ENCODE data around the gene IRF4.

Gene IRF4

DNA sequence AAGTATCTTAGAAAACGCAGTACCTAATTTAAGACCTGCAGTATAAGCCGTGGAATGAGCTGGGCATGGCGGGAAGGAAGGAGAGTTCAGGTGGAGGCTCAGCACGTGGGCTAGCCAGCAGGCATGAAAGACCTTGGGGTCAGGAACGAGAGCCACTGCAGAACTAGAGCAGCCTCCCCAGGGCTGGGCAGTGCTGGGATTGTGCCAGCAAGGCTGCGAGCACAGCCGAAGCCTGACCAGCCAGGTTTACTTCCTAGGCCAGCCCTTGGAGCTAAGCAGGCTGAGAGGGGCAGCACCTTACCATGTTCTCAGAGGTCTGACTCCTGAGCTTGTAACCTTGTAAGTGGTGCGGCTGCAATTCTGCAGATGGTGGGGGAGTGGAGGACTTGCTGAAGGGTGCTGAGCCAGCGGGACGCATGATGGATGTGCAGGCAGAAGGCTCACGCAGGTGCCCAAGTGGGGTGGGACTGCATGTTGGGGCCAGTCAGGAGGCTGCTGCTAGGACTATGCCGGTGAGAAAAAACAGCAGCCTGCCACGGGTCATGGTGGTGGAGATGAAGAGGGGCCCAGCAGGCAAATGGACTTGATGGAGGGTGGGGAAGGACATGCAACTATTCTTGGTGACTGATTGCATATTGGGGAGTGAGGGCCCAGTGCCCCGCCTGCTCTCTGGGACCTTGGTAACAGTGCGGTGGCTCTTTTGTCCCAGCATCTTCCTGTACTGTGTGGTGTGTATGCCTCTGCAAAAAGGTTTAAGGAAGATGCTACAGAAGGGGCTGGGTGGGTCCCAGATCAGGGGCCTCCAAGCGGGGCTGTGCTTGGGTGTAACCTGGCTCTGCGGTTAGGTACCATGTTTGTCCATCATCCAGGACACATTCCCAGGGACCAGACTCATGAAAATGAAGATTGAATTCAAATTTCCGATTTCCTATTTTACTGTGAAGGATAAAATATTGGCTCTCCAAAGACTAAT, 37.6 kb upstream of the IRF4 start:
- no peak for DNase-seq (ENCODE audit: low spot score)

DNA sequence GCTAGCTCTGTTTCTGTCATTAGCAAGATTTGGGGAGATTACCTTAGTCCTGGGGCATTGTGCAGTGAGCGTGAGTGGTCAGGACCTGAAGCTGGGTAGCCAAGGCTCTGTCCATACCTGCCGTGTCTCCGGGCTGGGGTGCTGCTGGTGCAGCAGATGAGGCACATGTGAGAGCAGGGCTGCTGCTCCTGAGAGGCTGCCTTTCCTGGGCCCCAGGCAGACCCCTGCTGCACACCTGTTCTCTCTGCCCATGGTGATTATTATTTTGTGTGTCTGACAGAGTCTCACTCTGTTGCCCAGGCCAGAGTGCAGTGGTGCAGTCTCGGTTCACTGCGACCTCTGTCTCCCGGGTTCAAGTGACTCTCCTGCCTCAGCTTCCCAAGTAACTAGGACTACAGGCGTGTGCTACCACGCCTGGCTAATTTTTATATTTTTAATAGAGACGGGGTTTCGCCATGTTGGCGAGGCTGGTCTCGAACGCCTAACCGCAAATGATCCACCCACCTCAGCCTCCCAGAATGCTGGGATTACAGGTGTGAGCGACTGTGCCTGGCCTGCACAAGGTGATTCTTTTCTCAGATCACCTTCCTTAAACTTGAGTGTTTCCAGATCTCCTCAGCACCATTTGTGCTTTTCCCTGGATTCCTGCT, 36.8 kb upstream of the IRF4 start:
- DNase-seq (ENCODE audit: low spot score): no peak

DNA sequence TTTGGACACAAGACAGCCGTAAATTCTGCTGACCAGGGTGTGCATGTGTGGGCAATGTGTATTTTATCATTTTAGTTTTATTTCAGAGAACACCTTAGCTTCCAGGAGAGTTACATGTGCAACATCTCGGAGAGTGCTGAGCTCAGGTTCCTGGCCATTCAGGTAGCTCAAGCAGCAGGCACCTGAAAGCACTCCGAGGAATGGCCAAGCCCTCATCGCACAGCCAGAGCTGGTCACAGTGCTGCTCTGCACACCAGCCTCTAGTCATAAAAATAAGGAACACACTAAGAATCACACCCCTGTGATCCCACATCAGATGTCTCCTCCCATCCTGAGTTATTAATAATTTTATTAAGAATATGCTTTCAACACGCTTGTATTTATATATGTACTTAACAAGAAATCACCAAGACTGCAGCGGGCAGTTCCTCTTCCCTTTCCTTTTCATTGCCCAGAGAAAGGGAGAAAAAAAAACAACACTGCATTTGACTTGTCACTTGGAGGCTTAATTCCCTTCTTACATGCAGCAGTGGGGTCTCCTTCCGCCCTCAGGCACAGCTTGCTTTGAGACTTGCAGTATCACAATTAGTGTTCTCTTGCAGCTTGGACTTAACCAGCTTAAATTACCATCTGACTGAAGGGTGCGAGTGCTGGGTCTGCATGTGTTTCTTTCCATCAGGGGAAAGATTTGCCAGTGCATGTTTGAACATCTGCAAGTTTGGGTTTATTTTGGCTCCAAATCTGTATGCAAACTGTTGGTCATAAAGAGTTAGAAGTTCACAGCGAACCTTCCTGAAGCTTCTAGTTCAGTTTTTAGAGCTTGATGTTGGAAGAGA, 36.0 kb upstream of the IRF4 start:
- no peak for DNase-seq (ENCODE audit: low spot score)

DNA sequence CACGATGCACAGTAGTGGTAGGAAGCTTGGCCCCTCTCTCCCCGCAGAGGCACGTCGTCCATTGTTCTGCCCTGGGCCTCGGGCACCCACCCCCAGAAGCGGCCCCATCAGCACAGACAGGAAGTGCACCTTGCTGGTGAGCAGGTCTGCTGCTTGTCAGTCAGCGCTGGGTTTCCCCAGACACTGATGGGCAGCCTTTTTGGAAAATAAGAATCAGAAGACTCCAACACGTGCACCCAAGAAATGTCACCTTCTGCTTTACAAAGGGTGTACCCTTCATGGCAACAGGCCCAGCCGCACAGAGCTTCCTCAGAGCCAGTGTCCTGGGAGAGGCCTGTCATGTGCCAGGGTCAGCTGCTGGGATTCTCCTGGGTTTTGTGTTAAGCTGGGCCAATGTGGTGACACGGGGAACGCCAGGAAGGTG, 34.7 kb upstream of the IRF4 start:
- no peak for DNase-seq (ENCODE audit: low spot score)

DNA sequence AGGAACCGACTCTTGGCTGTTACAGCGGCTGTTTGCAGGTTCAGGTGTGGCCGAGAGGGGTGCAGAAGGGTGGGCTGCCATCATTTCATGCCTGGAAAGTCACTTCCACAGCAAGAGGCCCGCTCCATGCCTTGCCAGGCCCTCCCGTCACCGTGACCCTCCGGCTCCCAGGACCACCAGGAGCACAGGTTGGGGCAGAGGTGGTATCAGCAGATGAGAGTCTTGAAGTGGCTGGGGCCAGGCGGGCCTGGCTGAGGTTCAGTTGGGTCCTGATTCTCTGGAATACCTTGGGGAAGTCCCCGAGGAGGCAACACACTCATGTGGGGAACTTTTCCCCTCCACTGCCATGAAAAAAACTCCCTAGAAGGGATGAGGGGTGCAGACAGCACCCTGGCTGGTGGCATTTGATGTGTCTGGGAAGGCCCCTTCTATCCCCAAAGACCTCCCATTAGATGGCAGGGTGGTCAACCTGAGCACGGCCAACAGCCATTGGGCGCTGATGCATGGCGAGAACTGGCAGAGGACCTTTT, 34.2 kb upstream of the IRF4 start:
- DNase-seq (ENCODE audit: low spot score): no peak

DNA sequence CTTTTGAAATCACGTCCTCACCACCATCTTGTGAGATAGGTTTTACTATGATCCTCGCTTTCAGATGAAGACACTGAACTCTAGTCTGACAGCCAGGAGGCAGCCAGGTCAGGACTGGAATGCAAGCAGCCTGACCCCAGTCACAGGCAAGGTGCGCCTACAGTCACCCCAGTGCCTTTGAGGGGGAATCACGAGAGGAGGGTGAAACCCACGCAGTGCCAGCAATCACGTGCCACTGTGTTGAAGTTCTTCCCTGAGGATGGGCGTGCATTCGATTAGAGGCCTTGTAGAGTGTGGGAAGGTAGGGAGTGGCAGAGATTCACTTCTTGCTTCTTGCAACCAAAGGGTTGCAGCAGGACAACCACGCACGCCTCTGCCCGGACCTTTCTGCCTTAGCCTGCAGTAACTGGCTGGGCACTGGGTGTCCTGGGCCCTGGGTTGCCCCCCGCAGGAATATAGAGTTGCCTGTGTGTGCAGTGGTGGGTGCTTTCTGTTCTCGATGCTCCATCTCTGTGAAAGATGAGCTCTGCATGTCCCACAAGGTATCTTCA, 33.7 kb upstream of the IRF4 start:
- no peak for DNase-seq (ENCODE audit: low spot score)

DNA sequence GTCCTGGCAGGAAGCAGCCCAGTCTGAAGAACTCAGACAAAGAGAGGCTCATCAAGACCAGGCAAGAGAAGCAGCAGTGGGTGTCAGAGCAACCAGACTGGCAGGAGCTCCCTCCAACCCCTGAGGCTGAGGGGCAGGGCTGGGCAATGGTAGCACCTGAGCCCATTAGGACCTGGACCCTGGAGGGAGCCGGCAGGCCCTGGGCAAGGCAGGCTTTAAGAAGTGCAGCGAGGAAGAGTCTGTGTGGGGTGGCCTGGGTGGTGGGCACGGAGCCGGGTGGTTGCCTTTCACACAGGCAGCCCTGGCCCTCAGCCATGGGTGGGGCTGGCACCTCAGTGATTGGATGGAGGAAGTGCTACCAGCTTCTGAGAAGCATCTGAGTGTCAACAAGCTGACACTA, 33.1 kb upstream of the IRF4 start:
- DNase-seq (ENCODE audit: low spot score): no peak

DNA sequence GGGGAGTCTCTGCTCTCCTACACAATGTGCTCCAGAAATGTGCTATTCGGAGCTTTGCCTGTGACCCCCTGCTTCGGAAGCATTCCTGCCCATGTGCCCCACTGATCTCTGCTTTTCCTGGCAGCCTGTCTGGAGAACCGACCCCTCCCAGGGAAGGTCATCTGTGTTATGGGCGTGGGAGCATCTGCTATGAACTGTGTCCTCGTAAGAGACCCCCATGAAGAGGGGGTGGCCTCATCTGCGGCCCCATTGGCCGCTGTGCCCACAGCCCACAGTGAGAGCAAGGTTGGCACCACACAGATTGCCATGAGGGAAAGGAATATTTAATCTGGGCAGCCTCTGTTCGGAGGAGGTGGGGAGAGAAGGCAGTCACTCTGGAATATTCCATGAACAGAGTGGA, 32.7 kb upstream of the IRF4 start:
- DNase-seq (ENCODE audit: low spot score): no peak

DNA sequence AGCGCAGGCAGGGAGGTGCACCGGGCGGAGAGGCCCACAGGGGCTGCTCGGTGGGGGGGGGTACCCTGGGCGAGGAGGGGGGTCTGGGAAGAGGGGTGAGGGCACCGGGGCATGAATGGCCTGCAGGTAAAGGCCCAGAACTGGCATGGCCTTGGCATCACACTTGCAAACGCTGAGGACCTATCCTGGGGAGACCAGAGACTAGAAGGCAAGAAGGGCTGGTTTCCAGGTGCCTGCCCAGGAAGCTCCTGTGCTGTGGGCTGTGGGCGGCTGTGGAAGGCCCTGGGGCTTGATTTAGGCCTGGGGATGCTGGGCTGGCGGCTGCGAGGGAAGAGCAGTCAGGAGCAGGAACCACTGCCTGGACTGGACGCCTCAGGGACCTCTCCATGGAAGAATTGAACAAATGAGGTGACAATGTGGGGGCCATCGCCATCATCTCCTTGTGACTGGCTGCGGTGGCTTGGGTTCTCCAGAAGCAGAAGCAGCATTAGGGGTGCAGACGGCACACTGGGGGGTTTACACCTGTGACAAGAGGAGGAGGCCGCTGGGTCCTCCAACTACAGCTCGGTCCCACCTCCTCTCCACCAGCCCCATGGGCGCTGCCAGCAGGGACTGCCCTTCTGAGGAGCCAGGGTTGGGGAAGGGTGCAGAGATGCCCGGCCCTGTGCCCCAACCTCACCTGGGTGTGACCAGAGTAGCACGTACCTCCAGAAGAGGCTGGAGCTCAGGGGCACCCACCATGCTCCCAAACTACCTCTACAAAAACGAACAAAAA, 32.1 kb upstream of the IRF4 start:
- DNase-seq (ENCODE audit: low spot score): no peak

DNA sequence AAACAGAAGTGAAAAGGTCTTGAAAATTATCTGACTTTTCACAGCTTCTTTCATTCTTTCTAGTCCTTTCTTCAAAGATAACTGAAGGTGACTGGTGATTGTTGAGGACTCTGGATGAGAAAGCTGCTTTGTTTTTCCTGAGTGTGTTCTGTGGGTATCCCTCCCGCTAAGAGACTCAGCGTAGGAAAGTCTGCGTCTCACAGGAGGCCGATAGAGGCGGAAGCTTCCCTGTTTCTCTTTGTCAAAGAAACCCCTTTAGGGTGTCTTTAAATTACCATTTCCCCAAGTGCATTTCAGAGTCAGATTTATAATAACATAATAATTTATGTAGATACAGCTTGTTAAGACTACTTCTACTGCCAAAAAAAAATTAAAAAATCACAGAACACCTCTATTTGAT, 31.2 kb upstream of the IRF4 start:
- no peak for DNase-seq (ENCODE audit: low spot score)

DNA sequence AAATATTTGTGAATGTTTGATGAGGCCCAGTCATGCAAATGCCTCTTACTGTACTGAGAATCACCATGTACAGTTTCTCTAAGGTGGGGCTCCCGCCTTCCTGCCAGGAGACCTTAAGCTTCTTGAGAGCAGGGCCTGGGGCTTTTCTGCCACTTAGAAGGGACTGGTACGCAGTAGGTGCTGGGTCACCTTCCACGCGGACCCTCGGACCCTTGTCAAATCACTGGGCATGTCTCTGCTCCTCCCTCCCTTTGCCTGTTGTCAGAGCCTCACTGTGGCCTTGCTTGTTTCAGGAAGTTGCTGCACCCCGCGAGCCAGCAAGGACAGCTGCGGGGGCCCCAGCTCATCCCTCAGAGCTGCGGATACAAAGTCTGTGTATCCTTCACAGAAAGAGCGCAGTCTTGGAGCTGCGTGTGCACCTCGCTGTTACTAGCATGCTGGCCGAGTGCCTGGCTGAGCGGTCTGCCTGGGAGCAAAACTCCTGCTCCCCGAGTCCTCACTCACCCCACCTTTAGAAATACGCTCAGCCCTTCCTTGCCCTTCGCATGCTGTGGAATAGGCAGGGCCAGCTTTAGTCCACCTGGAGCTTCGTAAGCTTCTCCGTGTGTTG, 30.7 kb upstream of the IRF4 start:
- no peak for DNase-seq (ENCODE audit: low spot score)

DNA sequence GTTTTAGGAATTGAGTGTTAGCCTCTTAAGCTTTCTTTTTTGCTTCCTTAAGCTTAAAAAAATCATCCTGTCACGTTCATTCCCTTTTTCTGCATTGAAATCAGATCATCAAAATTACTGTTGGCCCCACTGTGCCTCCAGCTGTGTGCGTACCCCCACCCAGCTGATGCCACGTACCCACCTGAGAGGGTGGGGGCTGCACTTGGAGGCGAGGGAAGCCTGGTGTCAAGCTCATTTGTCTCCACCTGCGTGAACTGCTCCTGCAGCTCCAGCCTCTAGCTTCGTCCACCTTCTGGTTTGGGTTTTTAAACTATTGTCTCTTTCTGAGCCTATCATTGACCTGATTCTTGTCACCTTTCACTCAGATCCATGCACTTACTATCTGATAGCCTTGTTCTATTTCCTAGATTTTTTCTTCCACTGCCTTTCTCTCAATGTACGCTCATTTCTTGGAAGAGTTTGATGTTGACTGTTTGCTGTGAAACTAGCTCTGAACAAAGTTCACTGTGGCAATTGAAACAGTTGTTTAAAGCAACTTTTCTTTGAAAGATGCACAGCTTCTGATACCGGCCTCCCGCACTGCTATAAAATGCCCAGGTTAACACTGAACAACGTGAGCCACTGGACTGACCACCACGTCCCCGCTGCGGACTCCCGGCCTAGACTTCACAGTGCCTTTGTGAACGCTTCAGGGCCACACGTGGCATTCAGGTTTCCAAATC, 30.0 kb upstream of the IRF4 start:
- DNase-seq (ENCODE audit: low spot score): no peak

DNA sequence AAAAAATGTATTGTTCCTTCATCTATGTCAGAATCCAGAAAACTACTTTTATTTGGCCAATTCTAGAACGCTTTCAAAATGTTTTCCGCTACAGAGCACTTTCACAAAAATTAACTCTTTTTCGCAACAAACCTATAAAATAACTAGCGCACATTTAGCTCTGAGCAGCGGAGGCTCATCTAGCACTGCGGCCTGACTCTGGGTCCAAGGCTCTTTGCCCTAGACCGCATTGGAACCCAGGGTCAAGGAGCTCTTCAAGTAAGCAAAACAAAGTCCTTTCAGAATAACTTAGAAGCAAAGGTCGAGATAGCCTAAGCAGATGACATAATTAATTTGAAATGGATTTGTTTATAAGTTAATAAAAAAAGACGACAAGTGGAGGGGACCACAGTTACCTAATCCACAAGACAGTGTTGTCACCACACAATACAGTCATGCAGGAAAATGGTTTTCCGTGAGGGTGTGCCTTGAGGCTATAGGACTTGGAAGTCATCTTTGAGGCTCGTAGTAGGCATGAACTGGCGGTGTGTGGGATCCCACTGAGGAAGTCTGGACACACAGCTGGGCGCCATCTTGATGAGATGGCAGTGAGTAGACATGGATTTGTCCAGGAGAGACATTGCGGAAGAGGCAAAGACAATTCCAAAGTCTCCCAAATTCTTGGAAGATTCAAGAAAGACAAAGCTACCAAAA, 29.2 kb upstream of the IRF4 start:
- DNase-seq (ENCODE audit: low spot score): no peak

DNA sequence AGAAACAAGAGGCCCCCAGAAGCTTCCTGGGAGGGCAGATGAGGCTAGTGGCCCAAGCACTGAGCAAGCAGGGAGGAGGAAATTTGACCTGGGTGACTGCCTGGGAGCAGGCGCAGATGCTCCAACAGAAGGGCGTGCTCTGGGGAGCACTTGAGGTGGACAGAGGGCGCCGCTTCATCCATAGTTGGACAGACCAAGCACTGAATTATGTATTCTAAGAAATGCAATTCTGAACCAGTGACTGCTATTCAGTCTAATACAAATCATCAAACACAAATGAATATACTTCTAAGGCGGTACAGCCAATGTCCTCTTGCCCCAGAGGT, 28.7 kb upstream of the IRF4 start:
- DNase-seq (ENCODE audit: low spot score): no peak

DNA sequence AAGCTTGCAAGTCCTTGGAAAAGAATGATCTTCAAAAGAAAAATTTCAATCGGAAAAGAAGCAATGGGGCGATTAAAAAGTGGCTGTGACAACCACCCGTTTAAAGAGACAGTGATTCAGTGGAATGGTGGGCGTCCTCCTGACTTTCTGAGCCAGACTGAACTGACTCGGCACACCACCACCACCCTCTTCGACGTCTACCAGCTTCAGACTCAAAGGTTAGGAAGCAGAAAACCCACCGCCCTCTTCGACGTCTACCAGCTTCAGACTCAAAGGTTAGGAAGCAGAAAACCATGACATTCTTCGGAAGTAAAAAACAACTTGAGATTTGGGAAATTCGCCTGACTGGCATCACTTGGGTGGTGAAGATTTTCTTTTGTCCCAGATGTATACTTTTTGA, 28.3 kb upstream of the IRF4 start:
- no peak for DNase-seq (ENCODE audit: low spot score)

DNA sequence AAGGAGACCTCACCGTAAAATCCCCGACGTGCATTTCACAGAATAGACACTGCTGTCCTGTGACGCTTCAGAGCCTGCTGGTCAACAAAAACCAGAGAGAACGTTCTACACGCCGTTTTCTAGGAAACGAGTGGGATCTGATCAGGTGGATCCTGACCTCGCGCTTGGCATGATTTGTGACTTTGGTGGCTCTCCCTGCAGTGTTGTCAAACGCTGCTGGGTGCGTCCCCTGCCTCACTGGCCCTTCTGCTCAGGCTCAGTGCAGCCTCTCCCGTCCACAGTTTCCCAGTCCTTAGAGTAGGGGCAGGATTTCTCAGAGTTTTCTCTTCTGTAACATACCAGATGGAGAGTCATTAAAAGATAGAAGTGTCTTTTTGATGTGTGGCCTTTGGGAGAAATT, 27.6 kb upstream of the IRF4 start:
- DNase-seq (ENCODE audit: low spot score): no peak

DNA sequence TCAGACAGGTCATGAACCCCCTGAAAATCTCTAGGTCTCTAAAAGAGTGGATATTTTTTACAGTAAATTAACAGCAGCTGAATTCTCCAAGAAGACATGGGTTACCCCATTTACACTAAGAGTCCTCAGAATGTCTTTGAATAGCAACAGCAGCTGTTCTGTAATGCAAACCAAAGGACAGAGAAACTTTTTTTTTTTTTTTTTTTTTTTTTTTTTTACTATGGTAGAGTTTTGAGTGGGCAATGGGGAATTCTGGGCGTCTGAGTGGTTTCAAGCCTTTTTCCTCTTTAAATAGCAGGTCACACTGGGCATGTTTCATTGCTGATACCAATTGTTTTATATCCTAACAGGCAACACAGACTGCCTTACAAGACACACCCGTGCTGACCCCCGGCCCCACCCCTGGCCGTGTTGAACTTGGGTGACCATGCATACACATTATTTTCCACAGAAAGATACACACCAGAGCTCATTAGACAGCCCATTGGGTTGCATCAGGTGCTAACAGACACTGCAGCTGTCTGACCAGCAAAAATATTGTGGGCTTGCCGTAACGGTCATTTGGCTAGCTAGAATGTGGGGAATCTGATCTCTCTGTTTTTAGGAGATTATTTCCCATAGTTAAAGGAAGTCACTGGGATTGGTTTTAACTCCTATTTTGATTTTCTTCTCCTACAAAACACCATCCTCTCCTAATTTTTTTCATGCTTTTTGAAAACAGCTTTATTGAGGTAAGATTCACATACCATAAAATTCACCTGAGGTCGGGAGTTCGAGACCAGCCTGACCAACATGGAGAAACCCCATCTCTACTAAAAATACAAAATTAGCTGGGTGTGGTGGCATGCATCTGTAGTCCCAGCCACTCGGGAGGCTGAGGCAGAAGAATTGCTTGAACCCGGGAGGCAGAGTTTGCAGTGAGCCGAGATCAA, 26.7 kb upstream of the IRF4 start:
- no peak for DNase-seq (ENCODE audit: low spot score)

DNA sequence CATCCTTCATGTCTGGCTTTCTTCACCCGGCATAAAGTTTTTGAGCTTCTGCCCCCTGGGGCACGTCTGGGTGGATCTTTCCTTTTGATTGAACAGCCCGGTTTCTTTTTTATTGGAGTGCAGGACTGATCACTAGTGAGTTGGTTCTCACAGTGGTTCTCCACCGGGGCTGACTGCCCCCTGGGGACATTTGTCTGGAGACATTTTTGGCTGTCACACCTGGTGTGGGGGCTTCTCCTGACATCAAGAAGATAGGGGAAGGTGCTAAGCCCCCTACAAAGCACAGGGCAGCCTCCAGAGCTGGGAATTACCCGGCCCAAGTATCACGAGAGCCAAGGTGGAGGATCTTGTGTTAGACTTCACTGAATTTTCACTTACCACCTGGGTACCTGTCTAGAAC, 25.7 kb upstream of the IRF4 start:
- no peak for DNase-seq (ENCODE audit: low spot score)
